HG03575 (cell line): ENCODE data around the gene OSBP.
"Not testable (repeated sequence)": the region's sequence is repeated elsewhere in the genome, so short reads cannot be mapped to it uniquely, and the experiment has no call there.

ENCODE experiments used
- ATAC-seq: cut with Tn5 transposase; IDR thresholded peaks from one replicate; pipeline ENCODE4 v1.9.1; 2021; ENCODE audit not compliant: unreplicated experiment, insufficient number of reproducible peaks, low FRiP score; ENCODE audit errors: extremely low read depth

The OSBP gene

GRCh38 chr11:59615637-59616395 is at the start of gene OSBP:
TSS of gene OSBP (minus strand) at chr11:59615774. CDS start at chr11:59615664, 110 bp downstream.
- ATAC-seq: peak; percentile 73

- ATAC-seq: no peak
These were observed 45.0 kb upstream of the OSBP start for GRCh38 chr11:59660621-59661020.

- no peak for ATAC-seq
These were observed 44.4 kb upstream of the OSBP start for GRCh38 chr11:59659981-59660380.

- no peak for ATAC-seq
These were observed 42.5 kb upstream of the OSBP start for GRCh38 chr11:59658036-59658435.

GRCh38 chr11:59654893-59655292 is 39.3 kb upstream of the OSBP start:
- ATAC-seq: no peak

GRCh38 chr11:59647245-59647980 is 31.8 kb upstream of the OSBP start:
- no peak for ATAC-seq

- ATAC-seq: no peak
These were observed 29.0 kb upstream of the OSBP start for GRCh38 chr11:59644528-59644927.

- no peak for ATAC-seq
These were observed 27.8 kb upstream of the OSBP start for GRCh38 chr11:59643390-59643789.

- no peak for ATAC-seq
These were observed 25.6 kb upstream of the OSBP start for GRCh38 chr11:59641156-59641555.

- no peak for ATAC-seq
These were observed 14.9 kb upstream of the OSBP start for GRCh38 chr11:59630493-59630892.

GRCh38 chr11:59629996-59630395 is 14.4 kb upstream of the OSBP start:
- ATAC-seq: no peak

- ATAC-seq: not testable (repeated sequence)
These were observed 11.4 kb upstream of the OSBP start for GRCh38 chr11:59626969-59627368.

- ATAC-seq: no peak
These were observed 10.1 kb upstream of the OSBP start for GRCh38 chr11:59625703-59626102.

- no peak for ATAC-seq
These were observed 2.3 kb upstream of the OSBP start for GRCh38 chr11:59617876-59618275.

GRCh38 chr11:59616396-59616982 is 915 bp upstream of the OSBP start:
- ATAC-seq: no peak

GRCh38 chr11:59615120-59615636 is 396 bp downstream of the OSBP start:
- no peak for ATAC-seq

GRCh38 chr11:59614277-59615119 is 1.1 kb downstream of the OSBP start:
- no peak for ATAC-seq

GRCh38 chr11:59611570-59612565 is 3.7 kb downstream of the OSBP start:
- ATAC-seq: no peak
